HG02571 (cell line): ENCODE data around the gene SLC38A11.

ENCODE experiments used
- ATAC-seq: cut with Tn5 transposase; IDR thresholded peaks from one replicate; pipeline ENCODE4 v1.9.1; 2021; ENCODE audit warnings: mild to moderate bottlenecking, moderate library complexity; ENCODE audit not compliant: unreplicated experiment

SLC38A11 gene

DNA sequence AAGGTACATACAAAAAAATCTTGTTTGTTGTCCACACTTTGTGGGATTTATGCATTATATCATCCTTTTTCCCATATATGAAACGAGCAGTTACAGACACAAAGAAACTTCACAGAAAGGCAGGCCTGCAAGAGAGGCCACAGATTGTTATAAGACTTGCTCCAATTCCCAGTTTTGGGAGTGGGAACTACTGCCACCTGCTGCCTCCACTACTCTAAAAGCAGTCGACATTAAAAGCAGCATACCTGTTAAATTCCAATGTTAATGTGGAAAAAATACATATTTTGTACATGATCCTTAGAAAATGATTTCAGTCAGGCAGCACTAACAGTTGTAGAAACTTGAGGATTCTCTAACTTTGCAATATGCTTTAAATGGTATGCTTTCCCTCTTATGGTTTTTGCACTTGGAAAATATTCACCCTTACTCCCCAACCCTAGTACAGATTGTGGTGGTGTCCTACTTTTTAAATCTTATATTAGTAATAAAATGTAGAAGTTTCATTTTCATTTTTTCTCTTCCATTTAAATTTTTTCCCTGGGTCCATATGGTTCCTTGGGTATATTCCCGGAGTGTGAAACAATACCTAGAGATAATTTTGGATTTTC is 37.9 kb downstream of the SLC38A11 start:
- ATAC-seq, result no peak

DNA sequence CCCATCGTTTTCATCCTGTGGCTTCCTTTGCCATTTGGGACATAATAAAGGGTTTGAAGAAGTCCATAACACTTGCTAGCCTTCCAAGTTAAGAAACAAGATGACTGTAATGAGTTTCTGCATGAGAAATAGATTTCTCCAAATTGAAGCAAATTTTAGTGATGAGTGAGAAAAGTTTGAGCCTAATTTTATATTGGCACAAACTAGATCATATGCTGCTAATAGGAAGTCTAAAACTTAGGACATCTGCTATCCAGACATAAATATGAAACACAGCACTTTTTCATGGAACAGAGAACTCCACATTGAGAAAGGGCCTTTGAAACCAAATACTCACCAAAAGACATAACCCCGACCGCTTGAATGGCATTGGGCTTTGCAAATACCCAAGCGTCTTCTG is 39.8 kb downstream of the SLC38A11 start:
- ATAC-seq, result no peak

DNA sequence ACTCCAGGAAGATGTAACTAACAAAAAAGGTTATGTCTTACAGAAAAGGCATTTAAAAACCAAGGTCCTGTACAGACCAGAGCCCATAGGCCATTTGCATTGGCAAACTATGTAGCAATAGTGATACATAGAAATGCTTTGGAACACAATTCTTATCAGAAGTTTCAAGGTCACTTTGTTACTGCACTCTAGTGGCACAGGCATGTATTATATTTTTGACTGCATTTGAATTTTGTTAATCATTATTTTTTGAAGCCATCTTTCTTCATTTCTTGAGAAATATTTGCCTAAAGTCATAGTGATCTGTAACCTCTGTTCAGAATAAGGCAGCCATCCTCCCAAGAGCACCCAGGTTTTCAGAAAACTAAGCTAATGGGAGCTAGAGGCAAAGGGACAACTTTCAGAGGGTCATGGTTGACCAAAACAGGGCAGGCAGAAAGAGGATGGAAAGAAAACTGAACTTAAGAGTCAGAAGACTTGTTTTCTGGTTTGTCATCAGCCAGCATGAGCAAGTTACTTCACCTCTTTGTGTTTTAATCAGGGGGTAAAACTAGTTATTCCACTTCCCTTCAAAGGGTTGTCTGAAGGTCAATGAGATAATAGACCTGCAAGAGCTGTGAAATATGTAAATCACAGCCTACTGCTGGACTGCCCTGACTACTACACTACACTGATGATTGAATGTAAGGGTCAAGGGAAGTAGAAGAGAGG is 41.5 kb downstream of the SLC38A11 start:
- no peak for ATAC-seq

DNA sequence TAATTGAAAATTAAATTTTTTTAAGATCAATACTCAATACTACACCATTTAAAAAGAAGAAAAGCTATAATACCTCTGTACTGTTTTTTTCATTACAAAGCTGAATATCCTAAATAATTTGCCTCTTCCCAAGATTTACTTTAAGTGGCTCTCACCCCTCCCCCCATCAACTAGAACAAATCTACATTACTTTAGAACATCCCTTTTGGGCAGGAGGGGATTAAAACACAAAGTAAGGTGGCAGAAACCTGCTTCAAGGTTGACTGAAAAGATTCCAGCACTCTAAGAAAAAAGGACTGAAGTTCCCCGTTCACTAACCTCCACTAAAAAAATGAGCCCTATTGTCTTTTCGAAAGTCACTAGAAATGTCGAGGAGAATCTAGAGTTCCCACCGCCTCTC is 42.3 kb downstream of the SLC38A11 start:
- no peak for ATAC-seq

DNA sequence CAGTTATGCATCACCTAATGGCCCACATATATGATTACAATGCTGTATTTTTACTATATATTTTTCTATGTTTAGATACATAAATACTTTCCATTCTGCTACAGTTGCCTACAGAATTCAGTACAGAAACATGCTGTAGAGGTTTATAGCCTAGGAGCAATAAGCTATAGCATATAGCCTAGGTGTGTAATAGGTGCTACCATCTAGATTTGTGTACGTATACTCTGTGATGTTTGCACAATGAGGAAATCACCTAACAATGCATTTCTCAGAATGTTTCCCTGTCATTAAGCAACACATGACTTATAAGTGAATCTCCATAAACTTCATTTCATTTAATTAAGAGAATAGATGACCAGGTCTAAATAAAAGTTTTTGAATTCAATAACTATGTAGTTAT is 43.5 kb downstream of the SLC38A11 start:
- ATAC-seq, result no peak

DNA sequence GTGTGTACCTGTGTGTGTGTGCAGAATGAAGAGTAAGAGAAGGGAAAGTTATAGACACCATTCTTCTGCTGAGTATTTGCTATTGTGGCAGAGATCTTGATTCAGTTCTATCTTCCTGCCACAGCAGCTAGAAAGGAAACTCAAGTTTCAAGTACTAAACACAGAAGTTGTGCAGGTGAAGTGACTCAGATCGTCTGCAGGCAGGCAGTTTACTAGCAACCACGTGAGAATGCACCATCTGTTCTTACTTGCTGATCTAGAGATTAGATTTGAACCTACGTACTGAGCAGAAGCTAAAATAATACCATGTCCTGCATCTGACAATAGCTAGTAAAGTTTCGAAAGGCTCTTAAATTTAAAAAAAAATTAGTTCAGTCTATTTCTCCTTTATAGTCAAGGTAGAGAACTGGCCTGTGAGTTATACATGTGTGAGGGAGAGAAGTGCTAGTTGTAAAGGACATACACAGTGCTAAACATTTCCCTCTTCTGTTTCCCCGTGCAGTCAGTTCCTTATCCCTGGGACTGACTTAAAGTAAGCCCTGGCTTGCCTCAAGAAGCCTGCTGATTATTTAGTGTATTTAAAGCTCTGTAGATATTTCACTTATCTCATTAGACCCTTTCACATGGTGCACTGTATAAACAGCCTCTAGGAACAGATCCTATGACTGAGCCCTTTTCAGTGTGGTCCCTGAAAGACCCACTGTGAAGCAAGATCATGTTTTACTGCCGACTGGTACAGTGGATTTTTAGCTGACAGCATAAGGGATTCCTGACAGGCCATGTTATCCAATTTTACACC is 45.0 kb downstream of the SLC38A11 start:
- ATAC-seq, result peak; percentile 75

DNA sequence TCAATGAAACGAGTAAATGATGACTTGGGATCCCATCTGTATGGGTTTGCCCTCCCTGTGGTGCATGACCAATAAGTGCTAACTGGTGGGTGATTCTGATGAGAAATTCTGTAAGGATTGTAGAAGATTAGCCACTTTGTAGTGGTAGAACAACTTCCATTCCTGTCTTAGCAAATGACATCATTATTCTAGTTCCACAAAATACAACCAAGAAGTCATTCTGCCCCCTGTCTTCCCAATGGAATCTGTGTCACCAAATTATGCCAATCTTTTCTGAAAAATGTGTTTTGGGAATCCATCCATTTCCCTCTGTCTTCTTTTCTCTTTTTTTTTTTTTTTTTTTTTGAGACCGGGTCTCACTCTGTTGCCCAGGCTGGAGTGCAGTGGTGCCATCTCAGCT is 48.4 kb downstream of the SLC38A11 start:
- no peak for ATAC-seq

DNA sequence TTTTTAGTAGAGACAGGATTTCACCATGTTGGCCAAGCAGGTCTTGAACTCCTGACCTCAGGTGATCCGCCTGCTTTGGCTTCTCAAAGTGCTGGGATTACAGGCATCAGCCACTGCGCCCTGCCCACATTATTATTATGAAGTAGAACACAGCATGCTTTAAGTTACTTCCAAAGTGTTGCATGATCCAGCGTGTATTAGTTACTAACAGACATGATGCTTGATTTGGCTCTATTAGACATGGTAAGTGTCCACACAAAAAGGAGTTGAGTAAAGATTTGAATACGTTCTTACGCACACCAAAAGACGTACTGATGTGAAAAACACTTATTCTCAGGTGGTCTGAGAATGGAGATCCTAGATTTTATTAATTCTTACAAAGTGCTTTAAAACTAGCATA is 50.0 kb downstream of the SLC38A11 start:
- no peak for ATAC-seq

DNA sequence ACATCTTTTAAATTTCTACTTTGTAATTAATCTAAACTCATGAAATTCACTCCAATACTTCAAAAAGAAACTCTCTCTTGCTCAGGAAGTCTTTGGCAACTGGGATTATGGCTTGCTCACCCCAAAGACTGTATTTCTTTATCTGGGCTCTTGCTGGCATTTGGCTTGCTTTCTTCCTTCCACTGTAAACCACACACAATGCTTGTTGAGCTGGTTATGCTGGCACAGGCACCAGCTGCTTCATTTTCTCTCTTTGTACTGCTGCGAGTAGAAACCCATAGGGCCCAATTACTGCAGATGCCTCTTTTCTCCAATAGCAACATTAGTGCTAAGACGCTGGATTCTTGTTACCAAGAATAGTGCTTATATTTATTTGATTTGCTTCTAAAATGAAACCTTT is 51.4 kb downstream of the SLC38A11 start:
- ATAC-seq, result no peak

DNA sequence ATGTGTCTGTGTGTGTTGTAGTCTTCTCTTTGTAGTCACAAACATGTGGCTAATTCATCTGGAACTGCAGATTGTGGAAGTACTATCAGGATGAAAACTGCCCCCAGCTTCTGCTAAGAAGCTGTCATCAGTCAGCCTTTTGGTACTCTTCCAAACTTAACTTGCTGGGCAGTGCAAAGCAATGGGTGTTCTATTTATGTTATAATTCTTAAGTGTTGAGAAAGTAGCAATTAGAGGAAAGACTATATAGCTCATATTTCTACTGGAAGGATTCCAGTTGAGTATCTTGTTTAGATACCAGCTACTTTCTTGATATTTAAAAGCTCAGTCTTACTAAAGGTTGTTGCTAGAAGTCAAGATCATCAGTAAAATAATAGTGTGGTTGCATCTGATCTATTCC is 52.1 kb downstream of the SLC38A11 start:
- no peak for ATAC-seq

DNA sequence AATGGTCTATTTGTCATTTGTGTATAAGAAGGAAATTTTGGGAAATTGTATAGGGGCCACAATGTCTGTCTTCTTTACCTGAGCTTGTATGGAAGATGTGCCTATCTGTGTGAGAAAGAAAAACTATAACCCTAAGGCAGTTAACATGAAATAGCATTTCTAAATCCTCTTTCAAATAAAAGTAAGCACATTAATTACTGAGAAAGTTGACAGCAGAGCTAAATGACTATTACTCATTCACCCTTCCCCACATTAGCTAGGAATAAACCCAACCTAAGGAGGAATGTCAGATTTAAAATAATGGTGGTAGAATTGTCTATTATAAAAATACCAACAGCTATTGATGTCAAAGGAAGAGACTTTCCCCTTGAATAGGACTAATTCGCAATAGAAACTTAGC is 56.2 kb downstream of the SLC38A11 start:
- ATAC-seq, result no peak

DNA sequence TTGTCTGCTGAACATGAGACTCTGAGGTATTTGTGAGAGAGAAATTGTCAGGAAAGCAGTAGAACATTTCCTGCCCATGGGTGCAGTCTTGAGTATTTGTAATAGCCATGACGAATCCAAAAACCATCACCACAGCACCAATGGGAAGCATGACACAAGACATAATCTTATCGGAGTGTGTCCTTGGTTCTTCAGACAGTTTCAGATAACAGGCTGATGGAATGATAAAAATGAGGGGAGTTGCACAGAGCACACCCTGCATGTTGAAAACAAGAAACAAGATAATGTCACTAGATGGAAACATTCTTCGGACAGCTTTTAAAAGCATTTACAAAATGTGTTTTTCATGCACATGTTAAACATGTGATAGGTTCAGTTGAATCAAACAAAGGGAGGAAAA is 56.9 kb downstream of the SLC38A11 start:
- ATAC-seq, result no peak

DNA sequence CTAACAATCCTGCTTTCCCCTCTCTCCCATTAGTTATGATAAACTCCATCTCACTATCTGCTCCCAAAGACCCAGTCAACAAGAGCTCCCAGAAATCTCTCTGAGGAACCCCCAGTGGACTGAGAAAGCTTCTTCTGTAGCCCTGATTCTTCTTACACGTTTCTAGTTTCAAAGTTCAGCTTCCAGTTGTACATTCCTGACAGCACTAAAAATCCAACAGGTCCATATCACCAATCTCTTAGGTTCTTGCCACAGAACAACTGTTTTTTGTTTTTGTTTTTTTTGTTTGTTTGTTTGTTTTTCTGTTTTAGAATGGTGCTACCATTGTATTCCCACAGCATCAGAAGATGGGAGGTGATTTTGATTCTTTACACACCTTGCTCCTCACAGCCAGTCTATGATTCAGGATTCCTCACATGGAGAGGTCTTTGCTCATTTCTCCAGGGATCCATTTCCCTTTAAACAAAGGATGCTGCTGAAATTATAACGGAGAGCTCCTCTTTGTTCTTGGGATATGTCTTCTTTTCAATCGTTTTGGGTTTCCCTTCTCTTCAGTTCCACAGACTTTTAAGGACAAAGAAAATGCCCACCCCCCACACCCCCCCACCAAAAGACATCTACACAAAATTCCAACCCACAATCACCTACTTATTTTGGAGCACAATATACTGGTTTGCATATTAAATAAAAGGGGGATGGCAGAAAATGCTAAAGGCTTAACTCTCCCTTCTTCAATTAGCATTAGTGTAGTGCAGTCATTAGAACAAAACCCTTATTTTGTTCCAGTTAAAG is 57.7 kb downstream of the SLC38A11 start:
- no peak for ATAC-seq

DNA sequence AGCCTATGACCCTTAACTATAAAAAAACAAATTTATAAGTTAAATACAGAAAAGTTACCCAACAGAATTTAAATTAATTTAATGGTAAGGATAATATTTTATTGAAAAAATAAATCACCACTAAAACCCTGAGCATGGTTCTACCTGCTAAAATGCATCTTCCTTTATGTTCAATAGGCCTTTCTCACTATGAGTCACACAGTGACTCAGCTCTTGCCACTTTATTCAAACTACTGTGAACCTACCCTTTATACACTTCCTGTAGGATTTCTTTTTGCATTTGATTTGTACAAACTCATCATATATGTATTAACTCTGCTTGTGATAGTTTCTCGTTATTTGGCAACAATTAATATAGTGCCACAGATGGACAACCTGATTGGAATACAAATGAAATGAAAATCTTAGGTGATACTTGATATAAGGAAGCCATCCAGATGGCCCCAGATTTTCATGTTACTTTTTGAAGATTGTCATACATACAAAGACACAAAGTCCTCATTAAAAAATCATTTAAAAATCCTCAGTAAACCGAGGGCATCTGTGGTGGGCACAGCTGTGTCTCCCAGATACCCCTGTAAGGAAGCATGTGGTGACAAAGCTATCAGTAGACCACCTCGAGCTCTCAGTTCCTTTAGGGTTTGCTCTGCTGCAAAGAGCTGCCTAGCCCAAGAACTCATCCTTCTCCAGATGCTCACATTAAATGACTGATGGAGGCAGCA is 58.5 kb downstream of the SLC38A11 start:
- peak; percentile 98 for ATAC-seq

DNA sequence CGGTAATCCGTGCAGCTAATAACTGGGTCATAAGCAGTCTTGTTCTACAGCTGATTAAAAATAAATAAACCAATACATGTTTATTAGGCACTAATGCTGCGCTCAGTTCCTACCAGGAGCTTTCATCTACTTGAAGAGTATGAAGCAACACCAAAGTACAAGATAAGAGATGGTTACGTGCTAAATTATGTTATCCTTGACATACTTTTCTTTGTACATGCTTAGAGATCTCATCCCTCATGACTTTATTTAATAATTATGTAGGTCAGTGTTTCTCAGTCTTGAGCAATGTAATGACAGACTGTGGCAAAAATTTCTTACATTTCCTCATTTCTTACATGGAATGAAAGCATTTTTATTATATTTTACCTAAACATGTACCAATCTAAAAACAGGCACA is 59.1 kb downstream of the SLC38A11 start:
- no peak for ATAC-seq

DNA sequence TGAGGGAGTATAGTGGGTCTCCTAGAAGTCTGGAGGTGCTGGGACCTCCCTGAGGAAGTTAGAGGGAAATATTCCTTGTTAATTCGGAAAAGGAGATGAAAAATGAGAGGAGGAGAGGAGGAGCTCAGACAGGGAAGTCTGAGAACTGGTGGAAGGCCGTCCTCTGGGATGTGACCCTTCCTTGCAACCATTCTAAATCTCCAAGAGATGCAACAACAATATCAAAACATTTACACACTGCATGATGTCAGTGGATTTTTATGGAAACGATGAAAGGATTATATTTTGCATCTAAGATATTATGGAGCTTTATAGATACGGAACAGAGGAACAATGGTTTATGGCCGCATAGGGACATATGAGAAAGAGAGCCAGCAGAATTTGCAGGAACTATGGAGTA is 63.9 kb downstream of the SLC38A11 start:
- no peak for ATAC-seq

DNA sequence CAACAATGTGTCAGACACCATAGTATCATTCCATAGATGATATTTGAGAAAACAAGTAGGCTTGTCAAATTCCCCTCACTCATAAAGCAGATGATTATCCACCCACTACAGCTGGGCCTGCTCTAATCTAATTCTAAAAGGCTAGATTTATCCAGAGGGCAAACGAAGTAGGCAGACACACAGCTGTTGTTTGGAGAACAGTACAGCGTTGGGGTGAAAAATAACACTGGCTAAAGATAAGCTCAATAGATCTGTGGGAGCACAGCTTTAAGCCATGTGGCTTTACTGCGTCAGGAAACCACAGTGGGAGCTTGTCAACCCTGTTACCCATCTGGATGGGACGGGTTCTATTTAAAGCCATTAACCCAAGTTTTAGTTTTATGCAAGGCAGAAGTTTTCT is 64.8 kb downstream of the SLC38A11 start:
- no peak for ATAC-seq

DNA sequence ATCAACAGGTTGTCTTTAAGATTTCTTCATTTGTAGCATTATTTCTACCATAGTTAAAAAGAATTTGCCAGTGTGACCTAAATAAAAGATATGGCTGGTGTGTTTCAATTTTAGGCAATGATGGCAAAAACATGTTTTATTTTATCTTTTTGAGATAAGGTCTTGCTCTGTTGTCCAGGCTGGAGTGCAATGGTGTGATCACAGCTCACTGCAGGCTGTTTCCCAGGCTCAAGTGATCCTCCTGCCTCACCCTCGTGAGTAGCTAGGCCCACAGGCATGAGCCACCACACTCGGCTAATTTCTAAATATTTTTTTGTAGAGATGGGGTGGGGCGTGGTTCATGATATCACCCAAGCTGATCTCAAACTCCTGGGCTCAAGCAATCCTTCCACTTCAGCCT is 66.7 kb downstream of the SLC38A11 start:
- ATAC-seq, result no peak

DNA sequence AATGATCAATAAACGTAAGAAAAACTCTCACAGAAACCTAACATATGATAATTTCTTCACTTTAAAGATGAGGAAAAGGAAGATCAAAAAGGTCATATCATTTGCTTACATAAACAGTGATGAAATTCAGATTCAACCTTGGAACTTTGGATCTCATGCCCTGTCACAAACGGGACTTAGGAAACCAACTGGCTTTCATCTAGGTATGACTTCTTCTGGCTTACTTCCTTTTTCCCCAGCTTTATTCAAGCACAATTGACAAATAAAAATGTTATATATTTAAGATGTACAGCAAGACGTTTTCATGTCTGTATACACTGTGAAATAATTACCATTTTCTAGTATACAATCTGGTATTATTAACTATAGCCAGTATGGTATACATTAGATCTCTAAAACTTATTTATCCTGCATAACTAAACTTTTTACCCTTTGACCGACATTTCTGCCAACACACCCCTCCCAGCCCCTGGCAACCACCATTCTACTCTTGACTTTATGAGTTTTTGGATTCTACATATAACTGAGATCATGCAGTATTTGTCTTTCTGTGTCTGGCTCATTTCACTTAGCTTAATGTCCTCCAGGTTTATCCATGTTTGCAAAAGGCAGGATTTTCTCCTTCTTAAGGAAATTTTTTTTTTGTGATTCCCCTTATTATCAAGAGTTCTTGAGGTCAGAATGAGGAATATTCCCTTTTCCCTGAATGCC is 67.7 kb downstream of the SLC38A11 start:
- ATAC-seq, result no peak

DNA sequence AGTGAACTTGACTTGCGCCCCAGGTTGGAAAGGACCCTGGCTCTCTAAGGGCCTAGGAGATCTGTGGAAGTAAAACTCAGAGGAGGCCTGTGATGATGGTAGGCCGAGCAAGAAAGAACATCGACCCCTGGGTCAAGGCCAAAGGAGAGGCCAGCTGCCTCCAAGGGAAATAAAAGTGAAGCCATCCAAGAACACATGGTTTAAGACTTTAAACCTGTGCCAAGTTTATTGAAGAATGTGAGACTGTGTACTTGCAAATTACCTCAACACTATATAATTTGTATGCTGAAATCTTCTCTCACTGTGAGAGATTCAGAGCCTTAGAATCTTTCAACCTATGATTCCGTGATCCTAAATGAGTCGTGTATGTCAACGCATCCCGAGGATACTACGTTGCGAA is 73.0 kb downstream of the SLC38A11 start:
- no peak for ATAC-seq
